NCI-H2029 (cell line): Measurements from ENCODE around the gene MOAP1.
"Not testable (repeated sequence)": the region's sequence is repeated elsewhere in the genome, so short reads cannot be mapped to it uniquely, and the experiment has no call there.

Experiments
- DNase-seq: peaks from one replicate; lab custom pipeline; 2025; lab: John Stamatoyannopoulos, UW

Gene MOAP1

GRCh38 chr14:93183596-93184317 lies 940 bp downstream of the MOAP1 start:
- no peak for DNase-seq

GRCh38 chr14:93175492-93175891 lies 9.2 kb downstream of the MOAP1 start:
- DNase-seq: no peak

- DNase-seq: not testable (repeated sequence)
These were observed 10.0 kb downstream of the MOAP1 start for GRCh38 chr14:93174731-93175130.

GRCh38 chr14:93173943-93174395 lies 10.7 kb downstream of the MOAP1 start:
- DNase-seq: no peak

GRCh38 chr14:93171376-93171775 lies 13.3 kb downstream of the MOAP1 start:
- DNase-seq: no peak

GRCh38 chr14:93170141-93170540 lies 14.6 kb downstream of the MOAP1 start:
- not testable (repeated sequence) for DNase-seq

- DNase-seq: not testable (repeated sequence)
These were observed 15.1 kb downstream of the MOAP1 start for GRCh38 chr14:93169619-93170018.

- not testable (repeated sequence) for DNase-seq
These were observed 16.1 kb downstream of the MOAP1 start for GRCh38 chr14:93168610-93169009.

- DNase-seq: not testable (repeated sequence)
These were observed 19.1 kb downstream of the MOAP1 start for GRCh38 chr14:93165271-93166265.

GRCh38 chr14:93163564-93163963 lies 21.1 kb downstream of the MOAP1 start:
- no peak for DNase-seq

- DNase-seq: no peak
These were observed 23.2 kb downstream of the MOAP1 start for GRCh38 chr14:93161411-93161940.

- DNase-seq: no peak
These were observed 24.3 kb downstream of the MOAP1 start for GRCh38 chr14:93160353-93160801.

GRCh38 chr14:93159625-93160352 lies 24.9 kb downstream of the MOAP1 start:
- not testable (repeated sequence) for DNase-seq

GRCh38 chr14:93158349-93158748 lies 26.3 kb downstream of the MOAP1 start:
- DNase-seq: not testable (repeated sequence)

GRCh38 chr14:93156693-93157369 lies 27.9 kb downstream of the MOAP1 start:
- no peak for DNase-seq

GRCh38 chr14:93155667-93156066 lies 29.0 kb downstream of the MOAP1 start:
- DNase-seq: no peak

GRCh38 chr14:93153121-93153520 lies 31.6 kb downstream of the MOAP1 start:
- DNase-seq: no peak

- no peak for DNase-seq
These were observed 34.2 kb downstream of the MOAP1 start for GRCh38 chr14:93150227-93151208.

- DNase-seq: no peak
These were observed 35.7 kb downstream of the MOAP1 start for GRCh38 chr14:93148979-93149378.

- no peak for DNase-seq
These were observed 38.6 kb downstream of the MOAP1 start for GRCh38 chr14:93146119-93146518.
